ENCODE measurements around the gene AASS. TPM values are rescaled to one million over a fixed set of nuclear protein-coding genes. Genes with fewer than 3 reads are reported as not detected.
A peak's percentile ranks its signal among the peaks of the same experiment; 100 is the strongest.

The AASS gene
- total and polyA plus RNA-seq, 2 experiments from 2014 or later: 368 to 789 TPM

DNA sequence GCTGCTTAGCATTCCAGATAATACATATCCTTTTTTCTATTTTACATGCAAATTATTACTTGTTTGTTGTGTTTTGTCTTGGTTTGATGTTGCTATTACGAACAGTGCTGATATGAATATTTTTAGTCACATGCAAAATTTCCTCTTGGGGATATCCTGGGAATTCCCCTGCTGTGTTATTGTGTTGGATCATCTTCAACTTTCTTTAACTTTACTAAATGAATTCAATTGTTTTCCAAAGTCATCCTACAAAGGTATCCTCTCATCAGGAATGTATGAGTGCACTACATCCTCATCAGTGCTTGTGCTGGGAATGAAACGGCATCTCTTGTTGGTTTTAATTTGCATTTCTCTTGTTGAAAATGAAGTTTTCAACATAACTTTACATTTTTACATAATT is 87.1 kb downstream of the AASS start:
- H3F3A ChIP-seq (replicated peaks; ENCODE audit: low read depth): no peaks in the 10 kb centered on the region; the same call in 1 of the 2 replicates
- H2AFZ ChIP-seq: no peak overlapping the region
- H3K4me2 ChIP-seq: no peak overlapping the region
- H3K9me2 ChIP-seq (ENCODE audit: insufficient read depth): no peaks in the 10 kb centered on the region
- H3K79me2 ChIP-seq (replicated peaks; ENCODE audit: insufficient read depth): no peaks in the 10 kb centered on the region
- Mint-ChIP-seq H3K27ac (peak overlapping the region; percentile 3; the same call in 1 of the 2 replicates), H3K4me1 (peaks cover 28% of the 10 kb centered on the region), H3K9me3 (no peaks in the 10 kb centered on the region), H3K36me3 (ENCODE audit: low read depth) (peaks cover 59% of the 10 kb centered on the region), H3K27me3 (ENCODE audit: insufficient read depth, low read depth, poor library complexity) (no peaks in the 10 kb centered on the region), H3K4me3 (no peak overlapping the region)
- no peaks in the 10 kb centered on the region for H4K20me1 ChIP-seq (replicated peaks; ENCODE audit: insufficient read depth)
- H3K4me1 ChIP-seq (ENCODE audit: insufficient read depth): peaks cover 17% of the 10 kb centered on the region
- H3K27ac ChIP-seq (ENCODE audit: low read depth): peak overlapping the region; percentile 56; the same call in 1 of the 2 replicates
- ATAC-seq (peak; percentile 45; the same call in 2 of the 3 replicates), DNase-seq (ENCODE audit: low spot score) (peak; percentile 36)
- no peak for TF ChIP-seq POLR2AphosphoS5 (IDR thresholded peaks at IDR 0.05; ENCODE audit: low read depth)
- TF ChIP-seq ETS1 (IDR thresholded peaks at IDR 0.05): no peak
- no peak for TF ChIP-seq ZNF331 (CRISPR knock-in tag; IDR thresholded peaks at IDR 0.05; ENCODE audit: low read depth)
- TF ChIP-seq EZH2phosphoT487 (IDR thresholded peaks at IDR 0.05; ENCODE audit: unreplicated experiment): no peak
- TF ChIP-seq JUNB (IDR thresholded peaks at IDR 0.05; ENCODE audit: unreplicated experiment): no peak
- no peak for TF ChIP-seq STAT1 (IDR thresholded peaks at IDR 0.05; ENCODE audit: unreplicated experiment)
- no peak for TF ChIP-seq NANOG (IDR thresholded peaks at IDR 0.05; ENCODE audit: borderline replicate concordance)
- peaks cover 22% of the 10 kb centered on the region for H3K36me3 ChIP-seq (ENCODE audit: insufficient read depth)
- no peaks in the 10 kb centered on the region for H3K27me3 ChIP-seq (ENCODE audit: insufficient read depth)
- H3K4me3 ChIP-seq: no peak overlapping the region

GRCh38 chr7:122055073-122055472 is 89.0 kb downstream of the AASS start:
- Mint-ChIP-seq H3K27ac (no peak overlapping the region), H3K4me1 (peaks cover 28% of the 10 kb centered on the region), H3K9me3 (no peaks in the 10 kb centered on the region), H3K27me3 (ENCODE audit: insufficient read depth, low read depth, poor library complexity) (no peaks in the 10 kb centered on the region), H3K36me3 (ENCODE audit: low read depth) (peaks cover 59% of the 10 kb centered on the region), H3K4me3 (no peak overlapping the region)
- Histone ChIP-seq H3K9me2 (ENCODE audit: insufficient read depth) (no peaks in the 10 kb centered on the region), H3F3A (replicated peaks; ENCODE audit: low read depth) (peaks cover 2% of the 10 kb centered on the region; the same call in 1 of the 2 replicates), H3K36me3 (ENCODE audit: insufficient read depth) (peaks cover 26% of the 10 kb centered on the region), H3K79me2 (replicated peaks; ENCODE audit: insufficient read depth) (no peaks in the 10 kb centered on the region), H4K20me1 (replicated peaks; ENCODE audit: insufficient read depth) (no peaks in the 10 kb centered on the region), H3K4me3 (no peak overlapping the region), H3K27ac (ENCODE audit: low read depth) (no peak overlapping the region), H3K27me3 (ENCODE audit: insufficient read depth) (no peaks in the 10 kb centered on the region), H2AFZ (no peak overlapping the region), H3K4me2 (no peak overlapping the region), H3K4me1 (ENCODE audit: insufficient read depth) (peaks cover 17% of the 10 kb centered on the region)
- DNase-seq (ENCODE audit: low spot score) (no peak), ATAC-seq (no peak)
- TF ChIP-seq CREB1 (CRISPR knock-in tag; IDR thresholded peaks at IDR 0.05; ENCODE audit: low read depth) (no peak), EZH2 (IDR thresholded peaks at IDR 0.05; ENCODE audit: low read depth, unreplicated experiment) (no peak), REST (IDR thresholded peaks at IDR 0.05; ENCODE audit: unreplicated experiment) (no peak), EZH2phosphoT487 (IDR thresholded peaks at IDR 0.05; ENCODE audit: unreplicated experiment) (no peak), NANOG (IDR thresholded peaks at IDR 0.05; ENCODE audit: borderline replicate concordance) (no peak)
- TF ChIP-seq, protein P1, sequence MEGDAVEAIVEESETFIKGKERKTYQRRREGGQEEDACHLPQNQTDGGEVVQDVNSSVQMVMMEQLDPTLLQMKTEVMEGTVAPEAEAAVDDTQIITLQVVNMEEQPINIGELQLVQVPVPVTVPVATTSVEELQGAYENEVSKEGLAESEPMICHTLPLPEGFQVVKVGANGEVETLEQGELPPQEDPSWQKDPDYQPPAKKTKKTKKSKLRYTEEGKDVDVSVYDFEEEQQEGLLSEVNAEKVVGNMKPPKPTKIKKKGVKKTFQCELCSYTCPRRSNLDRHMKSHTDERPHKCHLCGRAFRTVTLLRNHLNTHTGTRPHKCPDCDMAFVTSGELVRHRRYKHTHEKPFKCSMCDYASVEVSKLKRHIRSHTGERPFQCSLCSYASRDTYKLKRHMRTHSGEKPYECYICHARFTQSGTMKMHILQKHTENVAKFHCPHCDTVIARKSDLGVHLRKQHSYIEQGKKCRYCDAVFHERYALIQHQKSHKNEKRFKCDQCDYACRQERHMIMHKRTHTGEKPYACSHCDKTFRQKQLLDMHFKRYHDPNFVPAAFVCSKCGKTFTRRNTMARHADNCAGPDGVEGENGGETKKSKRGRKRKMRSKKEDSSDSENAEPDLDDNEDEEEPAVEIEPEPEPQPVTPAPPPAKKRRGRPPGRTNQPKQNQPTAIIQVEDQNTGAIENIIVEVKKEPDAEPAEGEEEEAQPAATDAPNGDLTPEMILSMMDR (conservative IDR thresholded peaks at IDR 0.05; ENCODE audit: low read depth in 2 of 2): no peak

Measured in GM23338 (cell line).